Ascending aorta (tissue), 2 donors: ENCODE data around the gene ATP6V0E1. TPM values are rescaled to one million over a fixed set of nuclear protein-coding genes. Genes with fewer than 3 reads are reported as not detected.

ENCODE experiments used
- DNase-seq, 2 donors: peaks; one replicate each; pipeline ENCODE4 v3.0.0-alpha.2; 2019; ENCODE audit warnings: low spot score in 2 of 2
- H3K27ac ChIP-seq, 2 donors: fragments of 200-600 bp; sonication (generic); one replicate each; pipeline ENCODE4 v1.5.1; 2016 to 2017; ENCODE audit warnings: mild to moderate bottlenecking in 1 of 2
- H3K27me3 ChIP-seq: fragments of 200-600 bp; sonication (generic); one replicate; pipeline ENCODE4 v1.5.1; 2017
- H3K36me3 ChIP-seq, 2 donors: fragments of 200-600 bp; sonication (generic); one replicate each; pipeline ENCODE4 v1.5.1; 2016
- H3K4me1 ChIP-seq, 2 donors: fragments of 200-600 bp; sonication (generic); one replicate each; pipeline ENCODE4 v1.5.1; 2016 to 2017; ENCODE audit warnings: mild to moderate bottlenecking in 1 of 2
- H3K4me3 ChIP-seq, 2 donors: fragments of 200-600 bp; sonication (generic); one replicate each; pipeline ENCODE4 v1.5.1; 2016 to 2017; ENCODE audit warnings: mild to moderate bottlenecking in 1 of 2
- H3K9me3 ChIP-seq, 2 donors: fragments of 200-600 bp; sonication (generic); one replicate each; pipeline ENCODE4 v1.5.1; 2016
- CTCF ChIP-seq, 3 experiments: fragments of 200-600 bp in 2 of 3; fragments of 450-650 bp in 1 of 3; sonication (generic) in 2 of 3; IDR thresholded peaks; one replicate each; pipeline ENCODE4 v1.5.1; 2016 to 2019; ENCODE audit warnings: antibody characterized with exemption in 3 of 3, mild to moderate bottlenecking in 1 of 3, moderate library complexity in 1 of 3
- intact Hi-C: fragments of 100-400 bp; cut with DNase I; formaldehyde crosslinking; loops from one replicate; pipeline ENCODE4 v1.15.1; 2023
- total RNA-seq: library from RNA; depleted of rRNA; stranded (reverse); fragments of >200 nt; gene quantifications from one replicate; pipeline ENCODE4 v1.1.0, GENCODE V29; 2016

ATP6V0E1 gene
- total RNA-seq, 1 donor from 2014 or later: 62.6 TPM

- peaks cover 21 to 34% of the 10 kb centered on the region in 2 donors for H3K36me3 ChIP-seq
- intact Hi-C loops: no loop called here
- H3K9me3 ChIP-seq: no peaks in the 10 kb centered on the region
- DNase-seq: no peak
- peaks cover 6 to 16% of the 10 kb centered on the region in 2 donors for H3K4me1 ChIP-seq
- no peak overlapping the region for H3K4me3 ChIP-seq
- no peaks in the 10 kb centered on the region for H3K27me3 ChIP-seq
- H3K27ac ChIP-seq: peak overlapping the region; percentile 91 to 95
- no peak for TF ChIP-seq CTCF (IDR thresholded peaks at IDR 0.05)
Observed at GRCh38 chr5:172944741-172945140, 38.8 kb upstream of the ATP6V0E1 start.

- H3K36me3 ChIP-seq: peaks cover 17 to 32% of the 10 kb centered on the region in 2 donors
Observed at GRCh38 chr5:172945151-172945550, 38.4 kb upstream of the ATP6V0E1 start.

GRCh38 chr5:172946146-172946545 is 37.4 kb upstream of the ATP6V0E1 start:
- Histone ChIP-seq H3K27ac (peak overlapping the region; percentile 91 to 95), H3K4me1 (peaks cover 6 to 17% of the 10 kb centered on the region in 2 donors), H3K36me3 (peaks cover 15 to 34% of the 10 kb centered on the region in 2 donors), H3K9me3 (no peaks in the 10 kb centered on the region), H3K27me3 (no peaks in the 10 kb centered on the region), H3K4me3 (no peak overlapping the region)
- no peak for DNase-seq
- intact Hi-C loops: no loop called here
- TF ChIP-seq CTCF (IDR thresholded peaks at IDR 0.05): no peak

More at GRCh38 chr5:172945151-172945550, 38.4 kb upstream of the ATP6V0E1 start:
- no peak for DNase-seq
- Histone ChIP-seq H3K27me3 (no peaks in the 10 kb centered on the region), H3K4me1 (peaks cover 6 to 16% of the 10 kb centered on the region in 2 donors), H3K9me3 (no peaks in the 10 kb centered on the region), H3K27ac (peak overlapping the region; percentile 91 to 95), H3K4me3 (no peak overlapping the region)
- intact Hi-C loops: no loop called here
- TF ChIP-seq CTCF (IDR thresholded peaks at IDR 0.05): no peak

- Histone ChIP-seq H3K27ac (peak overlapping the region; percentile 87 to 95), H3K9me3 (no peaks in the 10 kb centered on the region), H3K27me3 (no peaks in the 10 kb centered on the region), H3K4me1 (peaks cover 6 to 35% of the 10 kb centered on the region in 2 donors), H3K4me3 (no peak overlapping the region), H3K36me3 (peaks cover 4 to 28% of the 10 kb centered on the region in 2 donors)
- DNase-seq: no peak
- TF ChIP-seq CTCF (IDR thresholded peaks at IDR 0.05): no peak
- intact Hi-C loops: no loop called here
Observed at GRCh38 chr5:172949426-172949825, 34.1 kb upstream of the ATP6V0E1 start.

- H3K27ac ChIP-seq: peak overlapping the region; percentile 87 to 95
- no peak for TF ChIP-seq CTCF (IDR thresholded peaks at IDR 0.05)
- peaks cover 6 to 41% of the 10 kb centered on the region in 2 donors for H3K4me1 ChIP-seq
- H3K36me3 ChIP-seq: peaks cover 4 to 25% of the 10 kb centered on the region in 2 donors
- H3K9me3 ChIP-seq: no peaks in the 10 kb centered on the region
- no peak overlapping the region for H3K4me3 ChIP-seq
- intact Hi-C loops: loop anchor here (10.0 kb wide), 1 partner anchor 496 kb away; the partner anchor contains the start of gene SH3PXD2B
- no peaks in the 10 kb centered on the region for H3K27me3 ChIP-seq
- no peak for DNase-seq
Observed at GRCh38 chr5:172950176-172950965, 33.2 kb upstream of the ATP6V0E1 start.
